ENCODE data around the gene CAPN8. TPM values are rescaled to one million over a fixed set of nuclear protein-coding genes. Genes with fewer than 3 reads are reported as not detected.
A peak's percentile ranks its signal among the peaks of the same experiment; 100 is the strongest.

CAPN8 gene
- total and polyA plus RNA-seq, 2 donors from 2014 or later = 0.84 to 56.1 TPM

DNA sequence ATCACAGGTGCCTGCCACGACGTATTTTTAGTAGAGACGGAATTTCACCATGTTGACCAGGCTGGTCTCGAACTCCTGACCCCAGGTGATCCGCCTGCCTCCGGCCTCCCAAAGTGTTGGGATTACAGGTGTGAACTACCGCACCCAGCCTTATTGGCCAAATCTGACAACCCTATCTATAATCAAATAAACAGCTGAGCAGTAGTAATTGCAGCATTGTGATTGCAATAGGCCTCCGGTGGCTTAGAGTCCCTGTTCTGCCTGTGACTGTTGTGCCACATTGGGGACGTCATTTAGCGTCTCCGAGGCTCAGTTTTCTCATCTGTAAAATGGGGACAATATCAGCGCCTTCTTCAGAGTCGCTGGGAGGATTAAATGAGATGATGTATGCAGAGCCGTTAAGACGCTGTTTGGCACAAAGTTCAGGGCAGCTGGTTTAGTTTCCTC lies 46.3 kb upstream of the CAPN8 start:
- peaks cover 0 to 3% (median 0%) of the 10 kb centered on the region in 3 donors for H3K36me3 ChIP-seq (ENCODE audit: control insufficient read depth in 2 of 3, insufficient read depth in 3 of 3, low read length in 3 of 3)
- FAIRE-seq = no peak
- no peak for TF ChIP-seq CTCF (IDR thresholded peaks at IDR 0.05; ENCODE audit: borderline replicate concordance, extremely low read depth, insufficient read depth)
- H3K4me1 ChIP-seq (ENCODE audit: control insufficient read depth in 2 of 3, insufficient read depth in 2 of 3, low read depth in 1 of 3, low read length in 3 of 3) = peaks cover 0 to 39% (median 9%) of the 10 kb centered on the region in 3 donors
- intact Hi-C loops (cut with DNase I) = loop anchor here (5.0 kb wide), 1 partner anchor 36 kb away; no protein-coding TSS in a partner anchor
- peak in 1 of 5 donors; percentile 36 for DNase-seq
- H3K27me3 ChIP-seq (ENCODE audit: control insufficient read depth, insufficient read depth, low read length) = no peaks in the 10 kb centered on the region
- H3K9ac ChIP-seq (ENCODE audit: low read length in 3 of 3) = peak overlapping the region; percentile 17 to 81 (median 33)
- peak overlapping the region; percentile 72 to 97 for H3K27ac ChIP-seq (ENCODE audit: low read depth in 2 of 2, low read length in 2 of 2)
- H3K4me3 ChIP-seq (ENCODE audit: low read length in 3 of 3) = peak overlapping the region; percentile 44 to 61 (median 44)
- H3K9me3 ChIP-seq (ENCODE audit: control insufficient read depth in 2 of 3, insufficient read depth in 1 of 3, low read length in 3 of 3) = no peaks in the 10 kb centered on the region

GRCh38 chr1:223711173-223711572 lies 45.7 kb upstream of the CAPN8 start:
- no peak for DNase-seq
- no peak for TF ChIP-seq CTCF (IDR thresholded peaks at IDR 0.05; ENCODE audit: borderline replicate concordance, extremely low read depth, insufficient read depth)
- Histone ChIP-seq H3K4me1 (ENCODE audit: control insufficient read depth in 2 of 3, insufficient read depth in 2 of 3, low read depth in 1 of 3, low read length in 3 of 3) (peaks cover 0 to 34% (median 8%) of the 10 kb centered on the region in 3 donors), H3K9me3 (ENCODE audit: control insufficient read depth in 2 of 3, insufficient read depth in 1 of 3, low read length in 3 of 3) (no peaks in the 10 kb centered on the region), H3K4me3 (ENCODE audit: low read length in 3 of 3) (no peak overlapping the region), H3K9ac (ENCODE audit: low read length in 3 of 3) (no peak overlapping the region), H3K27ac (ENCODE audit: low read depth in 2 of 2, low read length in 2 of 2) (no peak overlapping the region), H3K27me3 (ENCODE audit: control insufficient read depth, insufficient read depth, low read length) (no peaks in the 10 kb centered on the region), H3K36me3 (ENCODE audit: control insufficient read depth in 2 of 3, insufficient read depth in 3 of 3, low read length in 3 of 3) (peaks cover 0 to 3% (median 0%) of the 10 kb centered on the region in 3 donors)
- intact Hi-C loops (cut with DNase I) = loop anchor here (5.0 kb wide), 1 partner anchor 36 kb away; no protein-coding TSS in a partner anchor
- FAIRE-seq = no peak

DNA sequence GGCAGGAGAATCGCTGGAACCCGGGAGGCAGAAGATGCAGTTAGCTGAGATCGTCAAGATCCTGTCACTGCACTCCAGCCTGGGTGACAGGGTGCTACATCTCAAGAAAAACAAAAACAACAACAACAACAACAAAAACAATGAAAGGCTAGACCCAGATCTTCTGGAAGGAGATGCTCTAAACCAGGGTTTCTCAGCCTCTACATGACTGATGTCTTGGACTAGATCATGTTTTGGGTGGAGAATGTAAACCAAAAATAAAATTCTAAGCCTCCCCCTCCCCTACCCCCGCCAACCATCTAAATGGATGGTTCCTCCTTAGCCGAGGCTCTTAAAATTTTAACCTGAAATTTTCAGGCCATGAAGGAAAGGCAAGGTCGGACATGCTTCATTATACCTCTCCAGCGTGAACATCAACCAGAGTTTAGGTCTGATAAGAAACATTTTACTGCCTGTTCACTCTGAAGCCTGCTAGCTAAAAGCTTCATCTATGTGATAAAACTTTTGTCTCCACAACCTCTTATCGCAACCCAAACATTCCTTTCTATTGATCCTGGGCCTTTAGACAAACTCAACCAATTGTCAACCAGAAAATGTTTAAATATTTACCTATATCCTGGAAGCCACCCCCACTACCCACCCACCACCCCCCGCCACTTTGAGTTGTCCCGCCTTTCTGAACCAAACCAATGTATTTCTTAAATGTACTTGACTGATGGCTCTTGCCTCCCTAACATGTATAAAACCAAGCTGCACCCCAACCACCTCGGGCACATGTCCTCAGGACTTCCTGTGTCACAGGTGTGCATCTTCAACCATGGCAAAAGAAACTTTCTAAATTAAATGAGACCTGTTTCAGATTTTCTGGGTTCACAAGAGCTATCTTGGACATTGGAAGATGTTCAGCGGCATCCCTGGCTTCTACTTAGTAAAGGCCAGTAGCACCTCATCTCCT lies 45.0 kb upstream of the CAPN8 start:
- Histone ChIP-seq H3K36me3 (ENCODE audit: control insufficient read depth in 2 of 3, insufficient read depth in 3 of 3, low read length in 3 of 3) (peaks cover 0 to 3% (median 0%) of the 10 kb centered on the region in 3 donors), H3K4me1 (ENCODE audit: control insufficient read depth in 2 of 3, insufficient read depth in 2 of 3, low read depth in 1 of 3, low read length in 3 of 3) (peaks cover 0 to 29% (median 11%) of the 10 kb centered on the region in 3 donors), H3K9me3 (ENCODE audit: control insufficient read depth in 2 of 3, insufficient read depth in 1 of 3, low read length in 3 of 3) (no peaks in the 10 kb centered on the region), H3K9ac (ENCODE audit: low read length in 3 of 3) (no peak overlapping the region), H3K27me3 (ENCODE audit: control insufficient read depth, insufficient read depth, low read length) (no peaks in the 10 kb centered on the region), H3K4me3 (ENCODE audit: low read length in 3 of 3) (no peak overlapping the region), H3K27ac (ENCODE audit: low read depth in 2 of 2, low read length in 2 of 2) (no peak overlapping the region)
- TF ChIP-seq CTCF (IDR thresholded peaks at IDR 0.05; ENCODE audit: borderline replicate concordance, extremely low read depth, insufficient read depth) = no peak
- DNase-seq = peak in 1 of 5 donors; percentile 9
- no peak for FAIRE-seq
- intact Hi-C loops (cut with DNase I) = loop anchor here (5.0 kb wide), 1 partner anchor 37 kb away; no protein-coding TSS in a partner anchor
